GM19193 (cell line): ENCODE results near the gene RAC2.

Source experiments
- POLR2A ChIP-seq: IDR thresholded peaks from 4 replicates; pipeline ENCODE4 v1.6.1; 2011; ENCODE audit not compliant: insufficient read depth, insufficient read length; ENCODE audit errors: extremely low read depth

The RAC2 gene

DNA sequence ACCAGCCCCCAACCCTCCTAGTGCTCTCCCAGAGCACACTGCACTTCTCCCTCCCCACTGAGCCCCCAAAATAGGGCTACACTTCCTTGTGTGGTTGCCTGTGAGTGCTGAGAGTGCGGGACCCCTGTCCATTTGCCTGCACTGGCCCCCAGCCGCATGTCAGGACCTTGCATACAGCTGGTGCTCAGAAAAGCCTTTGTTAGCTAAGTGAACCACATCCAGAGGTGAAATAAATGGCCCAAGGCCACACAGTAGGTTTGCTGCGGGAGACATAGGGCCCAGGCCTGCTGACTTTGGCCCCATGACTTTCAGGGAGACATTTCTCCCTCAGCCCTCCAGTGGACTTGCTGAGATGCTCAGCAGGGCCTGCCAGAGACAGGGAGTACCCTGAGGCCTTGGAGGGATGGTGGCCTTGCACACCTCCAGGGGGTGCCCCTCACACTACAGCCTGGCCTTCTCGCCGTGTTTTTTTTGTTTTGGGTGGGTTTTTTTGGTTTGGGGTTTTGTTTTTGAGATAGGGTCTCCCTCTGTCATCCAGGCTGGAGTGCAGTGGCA is 42.0 kb downstream of the RAC2 start:
- TF ChIP-seq POLR2A = no peak

DNA sequence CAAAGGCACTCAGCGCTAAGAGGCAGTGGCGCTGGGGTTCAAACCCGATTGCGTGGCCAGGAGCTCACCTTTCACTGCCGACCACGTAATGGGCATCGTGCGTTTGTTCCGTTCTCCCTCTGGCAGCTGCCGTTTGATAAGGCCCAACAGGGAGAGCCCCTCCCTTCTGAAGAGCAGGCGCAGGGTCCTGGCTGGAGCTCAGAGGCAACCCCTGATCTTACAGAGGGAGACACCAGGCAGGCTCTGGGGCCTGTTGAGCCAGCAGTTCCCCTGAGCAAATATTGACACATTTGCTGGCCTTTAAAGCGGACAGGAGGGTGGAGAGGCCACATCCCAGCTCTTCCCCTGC is 44.3 kb downstream of the RAC2 start:
- no peak for TF ChIP-seq POLR2A

DNA sequence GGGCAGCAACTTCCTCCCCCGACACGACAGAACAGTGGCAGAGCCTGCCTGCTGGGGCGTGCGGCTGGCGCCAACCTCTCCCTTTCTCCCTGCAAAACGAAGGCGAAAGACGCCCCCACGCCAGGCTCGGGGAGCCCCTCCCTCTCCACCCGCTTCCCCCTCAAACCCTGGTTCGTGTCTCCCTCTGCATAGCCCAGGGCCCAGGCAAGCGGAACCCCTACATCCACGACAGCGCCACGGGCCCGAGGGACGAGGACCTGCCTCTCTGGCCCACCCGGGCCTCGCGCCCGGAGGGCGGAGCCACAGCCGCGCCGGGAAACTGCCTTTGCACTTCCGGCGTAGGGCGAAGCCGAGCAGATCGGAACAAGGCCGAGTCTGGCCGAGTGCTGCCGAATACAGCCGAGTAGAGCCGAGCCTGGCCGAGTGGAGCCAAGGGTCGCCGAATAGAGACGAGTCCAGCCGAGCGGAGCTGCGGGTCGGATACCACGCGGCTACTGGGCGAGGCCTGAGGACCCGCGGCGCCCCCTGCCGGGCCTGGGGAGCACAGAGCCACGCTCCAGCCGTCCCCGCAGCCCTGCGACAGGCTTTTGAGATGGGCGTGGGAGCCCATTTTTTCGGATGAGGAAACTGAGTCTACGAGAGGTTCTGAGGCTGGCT is 44.8 kb downstream of the RAC2 start:
- peak; percentile 96 for TF ChIP-seq POLR2A

DNA sequence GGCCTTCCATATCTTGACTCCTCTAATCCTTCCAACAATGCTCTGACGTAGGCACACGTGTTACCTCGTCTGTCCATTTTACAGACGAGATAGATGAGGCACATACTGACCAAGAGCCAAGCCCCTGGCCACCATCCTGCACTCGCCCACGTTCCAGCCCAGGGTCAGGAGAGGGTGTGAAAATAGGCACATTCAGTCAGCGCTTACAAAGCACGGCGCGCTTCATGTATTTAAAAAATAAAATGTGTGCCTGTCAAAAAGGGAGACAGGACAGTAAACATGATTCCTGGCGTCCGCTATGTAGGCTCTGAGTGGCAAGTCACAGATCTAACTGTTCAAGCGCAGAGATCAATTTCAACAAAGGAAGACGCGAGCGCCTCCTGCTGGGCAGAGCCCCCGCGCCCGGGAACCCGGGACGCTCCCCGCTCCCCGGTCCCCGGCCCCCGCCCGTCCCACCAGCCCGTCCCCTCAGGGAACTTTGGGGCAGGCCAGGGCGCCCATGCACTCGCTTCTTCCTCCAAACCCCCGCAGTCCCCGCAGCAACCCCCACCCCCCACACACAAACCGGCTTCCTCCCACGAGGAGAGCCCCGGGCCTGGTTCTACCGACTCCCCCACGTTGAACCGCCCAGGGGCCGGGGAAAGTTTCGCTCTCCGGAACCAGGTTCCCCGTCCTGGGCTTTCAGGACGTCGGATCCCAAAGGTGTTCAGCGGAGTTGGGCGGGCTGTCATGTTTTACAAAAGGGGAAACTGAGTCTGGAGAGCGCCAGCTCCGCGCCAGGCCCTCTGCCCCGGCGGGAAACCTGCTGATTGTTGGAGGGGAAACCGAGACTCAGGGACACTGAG is 45.6 kb downstream of the RAC2 start:
- no peak for TF ChIP-seq POLR2A

DNA sequence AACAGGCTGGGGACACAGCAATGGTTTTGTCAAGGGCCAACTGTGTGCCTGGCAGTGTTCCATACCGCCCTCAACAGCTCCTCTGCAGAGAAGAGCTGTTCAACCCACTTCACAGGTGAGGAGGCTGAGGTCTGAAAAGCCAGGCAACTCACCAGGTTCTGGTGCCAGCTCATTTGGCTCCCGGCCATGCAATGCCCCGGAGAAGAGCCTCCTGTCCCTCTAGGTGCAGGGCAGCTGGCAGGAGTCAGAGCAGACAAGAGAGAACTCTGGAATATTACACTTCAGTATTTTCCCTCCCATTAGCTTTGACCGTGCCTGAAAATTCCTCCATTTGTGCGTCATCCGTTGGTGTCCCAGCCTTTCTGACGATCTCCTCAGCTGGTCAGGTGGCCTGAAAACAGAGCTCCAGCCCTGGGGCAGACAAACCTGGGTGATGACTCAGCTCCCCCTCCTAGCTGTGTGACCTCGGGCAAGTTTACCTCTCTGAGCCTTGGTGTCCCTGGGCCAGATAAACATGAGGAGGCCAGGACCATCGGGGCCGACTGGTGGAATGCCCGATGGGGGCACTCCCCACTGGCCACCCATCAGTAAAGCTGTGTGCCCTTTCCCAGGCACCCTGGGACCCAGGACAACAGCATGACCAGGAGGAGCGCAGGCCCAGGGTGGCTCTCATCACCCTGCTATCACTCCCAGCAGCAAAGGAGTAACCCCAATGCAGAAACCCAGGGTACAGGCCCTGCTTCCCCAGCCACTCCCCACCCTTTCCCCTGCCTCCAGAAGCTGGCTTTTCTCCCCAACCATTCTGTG is 46.4 kb downstream of the RAC2 start:
- TF ChIP-seq POLR2A = no peak

DNA sequence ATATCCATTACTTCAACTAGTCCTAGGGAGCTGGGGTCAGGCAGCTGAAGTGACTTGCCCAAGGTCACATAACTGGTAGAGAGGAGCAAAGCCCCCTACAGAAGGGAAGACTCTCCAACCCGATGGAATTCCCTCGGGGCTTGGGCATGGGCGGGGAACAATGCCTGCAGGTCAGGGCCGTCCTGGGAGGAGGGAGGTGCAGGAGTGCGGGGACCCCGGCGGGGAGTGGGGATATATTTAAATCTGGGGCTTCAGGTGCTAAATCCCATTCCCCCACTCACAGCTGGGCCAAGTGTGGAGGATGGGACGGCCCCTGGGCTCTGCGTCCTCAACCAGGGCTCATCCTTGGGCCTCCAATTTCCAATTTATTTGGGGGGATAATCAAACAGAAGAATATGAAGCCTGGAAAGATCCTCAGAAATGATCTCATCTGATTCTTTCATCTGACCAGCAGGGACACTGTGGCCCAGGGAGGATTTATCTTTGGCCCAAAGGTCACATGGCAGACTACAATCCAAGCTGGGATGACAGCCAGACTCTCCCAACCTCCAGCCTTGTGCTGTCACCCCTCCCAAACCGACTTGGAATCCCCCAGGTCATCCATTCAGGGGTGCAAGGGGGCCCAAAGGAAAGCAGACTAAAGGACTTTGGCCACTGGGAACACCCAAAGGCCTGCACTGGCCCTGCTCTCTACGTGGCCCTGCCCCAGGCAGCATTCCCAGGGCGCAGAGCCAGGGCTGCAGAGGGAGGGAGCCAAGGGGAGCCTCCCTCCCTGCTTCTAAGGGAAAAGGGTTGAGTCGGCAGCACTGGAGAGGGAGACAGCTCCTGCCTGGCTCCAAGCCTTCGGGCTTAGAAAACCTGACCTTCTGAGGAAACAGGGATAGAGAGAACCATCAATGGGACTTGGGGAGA is 47.3 kb downstream of the RAC2 start:
- TF ChIP-seq POLR2A = no peak

DNA sequence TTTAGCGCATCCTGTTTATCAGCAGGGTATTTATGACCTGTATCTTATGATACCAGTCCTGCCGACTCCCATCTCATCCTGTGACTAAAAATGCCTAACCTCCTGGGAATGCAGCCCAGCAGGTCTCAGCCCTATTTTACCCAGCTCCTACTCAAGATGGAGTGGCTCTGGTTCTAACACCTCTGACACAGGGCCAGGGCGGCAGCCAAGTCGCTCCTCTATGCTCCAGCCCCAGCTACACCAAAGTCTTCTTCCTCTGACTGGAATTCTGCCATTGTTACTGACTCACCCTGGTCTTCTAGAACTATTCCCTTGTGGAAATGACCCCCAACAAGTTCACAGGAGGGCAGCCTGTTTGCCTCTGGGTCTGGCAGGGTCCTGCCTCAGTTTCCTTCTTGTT is 48.1 kb downstream of the RAC2 start:
- TF ChIP-seq POLR2A = no peak

DNA sequence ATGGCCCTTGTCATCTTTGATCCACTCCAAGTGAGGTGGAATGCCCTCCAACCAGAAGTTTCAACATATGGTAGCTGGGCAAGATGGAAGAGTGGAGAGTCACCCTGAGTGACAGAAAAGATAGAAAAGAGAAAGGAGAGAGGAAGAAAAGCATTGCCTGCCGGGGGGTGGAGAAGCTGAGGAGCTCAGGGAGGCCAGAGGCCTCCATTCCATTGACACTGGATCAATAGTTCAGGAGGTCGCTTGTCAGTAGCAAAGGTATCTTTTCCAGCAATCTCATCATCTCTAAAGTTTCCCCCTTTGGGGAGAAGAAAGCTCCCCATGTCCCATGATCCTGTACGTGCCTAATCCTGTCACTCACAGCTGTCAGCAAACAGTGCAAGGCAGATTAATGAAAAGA is 49.3 kb downstream of the RAC2 start:
- TF ChIP-seq POLR2A = no peak

DNA sequence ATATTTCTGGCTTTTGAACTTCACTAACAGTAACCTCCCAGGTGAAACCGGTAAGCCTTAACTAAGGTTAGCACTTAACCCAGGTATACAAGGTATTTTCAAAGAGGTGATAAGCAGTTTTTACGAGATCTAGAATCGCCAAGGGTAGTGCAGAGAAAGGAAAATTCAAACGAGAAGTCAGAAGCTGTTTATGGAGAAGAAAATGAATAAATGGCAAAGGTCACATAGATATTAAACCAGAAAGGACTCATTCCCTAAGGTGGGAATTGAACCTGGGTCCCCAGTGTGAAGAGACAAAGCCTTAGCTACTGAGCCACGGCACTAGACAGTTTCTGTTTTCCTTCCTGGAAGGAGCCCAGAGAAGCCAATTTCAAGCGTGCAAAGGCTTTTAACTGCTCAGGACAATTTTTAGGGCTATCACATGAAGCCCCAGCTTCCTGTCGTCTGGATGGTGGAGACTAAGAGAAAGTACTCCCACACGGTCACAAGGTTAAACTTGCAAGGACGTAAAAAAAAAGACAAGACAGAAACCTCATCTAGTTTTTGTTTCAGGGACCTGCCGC is 50.4 kb downstream of the RAC2 start:
- no peak for TF ChIP-seq POLR2A

DNA sequence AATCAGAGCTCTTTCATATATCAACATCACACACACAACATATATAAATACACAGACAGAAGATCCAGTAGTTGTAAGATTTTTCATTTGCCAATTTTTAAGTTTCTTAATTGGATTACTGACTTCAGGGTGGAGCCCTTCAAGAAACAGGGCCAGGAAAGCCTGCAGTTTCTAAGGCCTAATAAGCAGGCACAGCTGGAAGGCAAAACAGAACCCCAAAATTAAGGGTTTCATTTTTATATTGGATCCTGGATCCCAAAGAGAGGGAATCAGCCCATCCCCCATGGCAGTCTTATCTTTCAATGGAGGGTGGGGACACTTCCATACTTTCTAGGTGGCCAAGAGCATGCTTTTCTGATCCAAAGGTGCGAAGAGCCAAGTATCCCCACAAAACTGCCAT is 51.3 kb downstream of the RAC2 start:
- TF ChIP-seq POLR2A = no peak

DNA sequence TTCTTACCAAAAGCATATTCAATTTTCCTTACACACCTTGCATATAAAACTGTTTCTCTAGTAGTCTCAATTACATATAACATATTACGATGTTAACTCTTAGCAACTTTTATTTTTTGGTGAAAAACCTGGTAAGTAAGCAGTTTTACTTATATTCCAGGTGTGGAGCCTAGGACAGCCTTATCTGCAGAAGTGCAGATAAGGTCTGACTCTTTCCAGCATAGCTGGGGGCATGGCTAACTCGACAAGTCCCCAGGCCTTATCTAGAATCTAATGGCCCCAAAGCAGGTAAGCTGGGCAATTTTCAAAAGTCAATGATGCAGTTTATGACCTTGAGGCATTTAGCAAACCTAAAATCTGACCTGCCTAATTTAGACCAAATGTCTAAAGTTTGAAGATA is 51.9 kb downstream of the RAC2 start:
- no peak for TF ChIP-seq POLR2A

DNA sequence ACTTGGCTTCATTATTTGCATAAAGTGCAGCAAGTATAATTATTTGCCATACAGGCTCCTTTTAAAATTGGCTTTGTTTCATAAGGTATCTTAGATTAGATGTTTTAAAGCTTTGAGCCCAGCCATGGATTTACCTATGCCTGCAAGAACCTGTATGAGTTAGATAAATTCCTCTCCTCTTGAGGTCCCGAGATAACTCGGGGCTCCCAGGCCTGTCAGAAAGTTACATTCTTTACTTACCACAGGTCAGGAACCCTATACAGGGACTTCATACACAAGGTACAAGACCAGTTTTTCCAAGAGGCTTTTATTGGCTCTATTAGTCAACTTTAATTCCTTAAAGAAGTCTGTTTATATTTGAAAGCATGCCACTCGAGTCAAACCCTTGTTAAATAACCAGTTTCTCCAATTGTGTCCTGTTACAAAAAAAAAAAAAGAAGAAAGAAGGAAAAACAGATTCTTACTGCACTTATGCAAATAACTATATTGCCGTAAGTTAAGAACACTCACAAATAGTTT is 53.7 kb downstream of the RAC2 start:
- no peak for TF ChIP-seq POLR2A

DNA sequence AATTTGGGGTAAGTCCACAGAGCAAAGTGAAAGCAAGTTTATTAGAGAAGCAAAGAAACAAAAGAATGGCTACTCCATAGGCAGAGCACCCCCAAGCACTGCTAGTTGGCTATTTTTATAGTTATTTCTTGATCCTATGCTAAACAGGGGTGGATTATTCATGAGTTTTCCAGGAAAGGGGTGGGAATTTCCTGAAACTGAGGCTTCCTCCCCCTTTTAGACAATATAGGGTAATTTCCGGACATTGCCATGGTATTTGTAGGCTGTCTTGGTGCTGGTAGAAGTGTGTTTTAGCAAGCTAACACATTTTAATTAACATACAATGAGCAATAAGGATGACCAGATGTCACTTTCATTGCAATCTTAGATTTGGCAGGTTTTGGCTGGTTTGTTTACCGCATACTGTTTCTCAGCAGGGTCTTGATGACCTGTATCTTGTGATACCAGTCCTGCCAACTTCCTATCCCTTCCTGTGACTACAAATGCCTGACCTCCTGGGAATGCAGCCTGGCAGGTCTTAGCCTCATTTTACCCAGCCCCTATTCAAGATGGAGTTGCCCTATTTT is 55.1 kb downstream of the RAC2 start:
- no peak for TF ChIP-seq POLR2A
